H1 (cell line): ENCODE measurements around the gene PPP4R4. TPM values are rescaled to one million over a fixed set of nuclear protein-coding genes. Genes with fewer than 3 reads are reported as not detected.

ENCODE experiments used
- CTCF ChIA-PET: fragments of 300-600 bp; sonication (Branson Sonifier 250); formaldehyde crosslinking; loops from one replicate; lab custom pipeline; 2021; ENCODE audit not compliant: partially characterized antibody; lab: Charles Lee
- POLR2A ChIA-PET: fragments of 300-600 bp; sonication (Branson Sonifier 250); formaldehyde crosslinking; loops from one replicate; lab custom pipeline; 2021; ENCODE audit warnings: inconsistent platforms; ENCODE audit not compliant: partially characterized antibody; lab: Charles Lee
- DNase-seq, 2 experiments: peaks; one replicate each; pipeline versions ENCODE4 v3.0.0 to v3.0.0-alpha.2; 2010 to 2022; ENCODE audit warnings: low spot score in 2 of 2, low read depth in 1 of 2, mixed read lengths in 1 of 2
- FAIRE-seq: peaks from 2 replicates; lab custom pipeline; 2011; peaks lifted over from hg19 to GRCh38; lab: Jason Lieb, UNC
- H2AFZ ChIP-seq: 2 replicates; pipeline ENCODE4 v1.8.1; 2012; ENCODE audit warnings: low read length, inconsistent platforms
- H2AK5ac ChIP-seq: 2 replicates; pipeline ENCODE4 v1.6.1; 2013; ENCODE audit warnings: low read depth, low read length
- H2BK120ac ChIP-seq: replicated peaks from 2 replicates; pipeline ENCODE3; 2013; ENCODE audit warnings: low read depth, low read length, inconsistent platforms
- H2BK12ac ChIP-seq: 2 replicates; pipeline ENCODE4 v1.6.1; 2013; ENCODE audit warnings: low read depth, low read length
- H2BK15ac ChIP-seq: 2 replicates; pipeline ENCODE4 v1.6.1; 2013; ENCODE audit warnings: low read length
- H2BK20ac ChIP-seq: 2 replicates; pipeline ENCODE4 v1.6.1; 2013; ENCODE audit warnings: low read length
- H2BK5ac ChIP-seq: 2 replicates; pipeline ENCODE4 v1.6.1; 2013; ENCODE audit warnings: low read depth, low read length
- H3K14ac ChIP-seq: 2 replicates; pipeline ENCODE4 v1.6.1; 2013; ENCODE audit warnings: inconsistent platforms; ENCODE audit not compliant: insufficient read length
- H3K18ac ChIP-seq: 2 replicates; pipeline ENCODE4 v1.6.1; 2013; ENCODE audit warnings: low read length; ENCODE audit errors: extremely low read depth
- H3K23ac ChIP-seq: 2 replicates; pipeline ENCODE4 v1.6.1; 2013; ENCODE audit warnings: inconsistent platforms; ENCODE audit not compliant: insufficient read length
- H3K23me2 ChIP-seq: 2 replicates; pipeline ENCODE4 v1.6.1; 2013; ENCODE audit warnings: low read depth, low read length
- H3K27ac ChIP-seq: 2 replicates; pipeline ENCODE4 v1.6.1; 2011; ENCODE audit warnings: low read depth, low read length, inconsistent platforms
- H3K27me3 ChIP-seq, 4 experiments: replicated peaks in 1 of 4; 1 replicate in 1 of 4; 2 replicates in 3 of 4; pipeline versions ENCODE4 v1.6.1 to v1.8.1; 2011 to 2013; ENCODE audit warnings: low read length in 3 of 4, mild to moderate bottlenecking in 3 of 4, inconsistent platforms in 2 of 4, mixed read lengths in 2 of 4, moderate library complexity in 1 of 4; ENCODE audit not compliant: control insufficient read depth in 3 of 4, insufficient read depth in 3 of 4; ENCODE audit errors: extremely low read depth in 1 of 4
- H3K36me3 ChIP-seq, 4 experiments: 2 replicates each; pipeline versions ENCODE4 v1.6.1 to v1.8.1; 2011 to 2013; ENCODE audit warnings: mild to moderate bottlenecking in 4 of 4, low read length in 3 of 4, moderate library complexity in 2 of 4, control low read depth in 1 of 4, inconsistent platforms in 1 of 4; ENCODE audit not compliant: insufficient read depth in 4 of 4, control insufficient read depth in 2 of 4
- H3K4ac ChIP-seq: replicated peaks from 2 replicates; pipeline ENCODE3; 2013; ENCODE audit warnings: low read length, low read depth, mixed read lengths, inconsistent platforms; ENCODE audit not compliant: insufficient read length
- H3K4me1 ChIP-seq, 4 experiments: replicated peaks in 1 of 4; 1 replicate in 1 of 4; 2 replicates in 3 of 4; pipeline versions ENCODE4 v1.6.1 to v1.8.1; 2011 to 2013; ENCODE audit warnings: low read length in 3 of 4, inconsistent platforms in 2 of 4, mixed read lengths in 1 of 4; ENCODE audit not compliant: insufficient read depth in 4 of 4, control insufficient read depth in 3 of 4
- H3K4me2 ChIP-seq, 2 experiments: 2 replicates each; pipeline versions ENCODE4 v1.6.1 to v1.8.1; 2011 to 2013; ENCODE audit warnings: low read depth in 2 of 2, low read length in 2 of 2, control low read depth in 1 of 2, inconsistent platforms in 1 of 2, mild to moderate bottlenecking in 1 of 2; ENCODE audit not compliant: insufficient read depth in 1 of 2
- H3K4me3 ChIP-seq, 4 experiments: fragments of 200-600, 300-600 bp in 1 of 4; sonication (generic), shearing (Covaris generic), sonication (Bioruptor Twin) in 1 of 4; 2 replicates each; pipeline versions ENCODE4 v1.5.1 to v1.8.1; 2011 to 2016; ENCODE audit warnings: low read length in 4 of 4, low read depth in 3 of 4, control low read depth in 2 of 4, inconsistent platforms in 2 of 4, mild to moderate bottlenecking in 2 of 4, mixed read lengths in 1 of 4, moderate library complexity in 1 of 4; ENCODE audit not compliant: insufficient read depth in 2 of 4; ENCODE audit errors: extremely low read depth in 1 of 4
- H3K56ac ChIP-seq: replicated peaks from 2 replicates; pipeline ENCODE3; 2013; ENCODE audit warnings: low read depth, mild to moderate bottlenecking, mixed read lengths, low read length, inconsistent platforms; ENCODE audit not compliant: insufficient read length
- H3K79me1 ChIP-seq: 2 replicates; pipeline ENCODE4 v1.6.1; 2013; ENCODE audit warnings: low read depth, low read length, control low read depth
- H3K79me2 ChIP-seq, 2 experiments: 2 replicates each; pipeline versions ENCODE4 v1.6.1 to v1.8.1; 2012 to 2013; ENCODE audit warnings: low read length in 2 of 2, mild to moderate bottlenecking in 2 of 2, inconsistent platforms in 1 of 2; ENCODE audit not compliant: insufficient read depth in 2 of 2, control insufficient read depth in 1 of 2
- H3K9ac ChIP-seq, 4 experiments: replicated peaks in 1 of 4; 1 replicate in 1 of 4; 2 replicates in 3 of 4; pipeline versions ENCODE4 v1.6.1 to v1.8.1; 2011 to 2013; ENCODE audit warnings: low read depth in 3 of 4, low read length in 3 of 4, control low read depth in 2 of 4, mild to moderate bottlenecking in 2 of 4, moderate library complexity in 2 of 4, inconsistent platforms in 1 of 4; ENCODE audit errors: extremely low read depth in 1 of 4
- H3K9me3 ChIP-seq, 2 experiments: 2 replicates each; pipeline versions ENCODE4 v1.6.1 to v1.8.1; 2012 to 2013; ENCODE audit warnings: mild to moderate bottlenecking in 2 of 2, moderate library complexity in 2 of 2, control low read depth in 1 of 2, inconsistent platforms in 1 of 2, low read depth in 1 of 2, low read length in 1 of 2, mixed read lengths in 1 of 2; ENCODE audit not compliant: insufficient read depth in 2 of 2
- H4K20me1 ChIP-seq, 2 experiments: replicated peaks in 1 of 2; 2 replicates each; pipeline versions ENCODE3 to v1.8.1; 2011 to 2013; ENCODE audit warnings: inconsistent platforms in 2 of 2, low read length in 2 of 2, mild to moderate bottlenecking in 1 of 2; ENCODE audit not compliant: insufficient read depth in 2 of 2, control insufficient read depth in 1 of 2
- H4K5ac ChIP-seq: 2 replicates; pipeline ENCODE4 v1.6.1; 2013; ENCODE audit warnings: low read length, low read depth, mixed read lengths, inconsistent platforms; ENCODE audit not compliant: insufficient read length
- H4K8ac ChIP-seq: 2 replicates; pipeline ENCODE4 v1.8.0; 2013; ENCODE audit warnings: mild to moderate bottlenecking, moderate library complexity, low read length, inconsistent platforms; ENCODE audit not compliant: insufficient read depth; ENCODE audit errors: extremely low read depth
- H4K91ac ChIP-seq: replicated peaks from 2 replicates; pipeline ENCODE3; 2013; ENCODE audit warnings: low read length, mixed read lengths, inconsistent platforms; ENCODE audit not compliant: insufficient read length
- POLR2AphosphoS5 ChIP-seq: IDR thresholded peaks from 2 replicates; pipeline ENCODE4 v1.6.1; 2011; ENCODE audit warnings: low read depth, low read length
- TAF1 ChIP-seq: IDR thresholded peaks from 2 replicates; pipeline ENCODE4 v1.6.1; 2011; ENCODE audit warnings: mild to moderate bottlenecking, low read depth, low read length
- WGBS, 2 experiments: shearing (Covaris generic) in 1 of 2; methylation state at CpG; one replicate each; pipeline versions ENCODE4 v1.1.6 to v1.1.7; 2013 to 2015; ENCODE audit warnings: low lambda C conversion rate in 2 of 2, mixed read lengths in 2 of 2, inconsistent platforms in 1 of 2, low coverage in 1 of 2, missing lambda C conversion rate in 1 of 2; ENCODE audit not compliant: insufficient replicate concordance in 2 of 2, insufficient coverage in 1 of 2, insufficient read length in 1 of 2; ENCODE audit errors: extremely low coverage in 1 of 2, missing lambda C conversion rate in 1 of 2; 5-methylcytosine and 5-hydroxymethylcytosine counted together
- polyA plus RNA-seq, 7 experiments: library from polyadenylated mRNA; depleted of rRNA in 3 of 7; stranded (reverse) in 5 of 7; unstranded in 2 of 7; fragments of >200 nt in 5 of 7; fragments of 200-250 nt in 2 of 7; gene quantifications; 1 replicate in 5 of 7; 2 replicates in 1 of 7; 4 replicates in 1 of 7; pipeline versions ENCODE4 v1.2.1 to v1.2.3, GENCODE V29; 2011 to 2013; ENCODE audit warnings: missing spikeins in 2 of 7, mixed read lengths in 2 of 7
- total RNA-seq: library from RNA; stranded (reverse); fragmentation: NEBNext Ultra II Directional; extraction: Animal tissue kit (Norgen Biotek cat#: 25700); gene quantifications from 2 replicates; pipeline ENCODE4 v1.2.1, GENCODE V29; 2021
- TF ChIP-seq, protein P1 (sequence below): IDR thresholded peaks from 2 replicates; pipeline ENCODE4 v1.6.1; 2012; ENCODE audit warnings: inconsistent platforms

The PPP4R4 gene
- total and polyA plus RNA-seq, 2 of the 8 experiments (the other 6 are each of a cell fraction or from before 2014, with no cell fraction given), result 3.3 to 9.6 TPM

DNA sequence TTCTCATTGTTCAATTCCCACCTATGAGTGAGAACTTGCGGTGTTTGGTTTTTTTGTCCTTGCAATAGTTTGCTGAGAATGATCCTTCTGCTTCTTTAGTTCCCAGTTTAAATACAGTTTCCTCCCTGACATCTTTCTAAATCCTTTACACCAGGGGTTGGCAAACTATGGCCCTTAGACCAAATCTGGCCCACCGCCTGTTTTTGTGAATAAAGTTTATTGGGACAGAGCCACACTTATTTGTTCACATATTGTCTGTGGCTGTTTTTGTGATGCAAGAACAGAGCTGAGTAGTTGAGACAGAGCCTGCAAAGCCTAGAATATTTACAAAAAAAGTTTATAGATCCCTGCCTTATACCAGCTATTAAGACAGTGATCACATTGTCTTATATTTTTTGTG lies 65.3 kb downstream of the PPP4R4 start:
- H3K79me1 ChIP-seq, result no peaks in the 10 kb centered on the region
- no peaks in the 10 kb centered on the region for H4K20me1 ChIP-seq
- CTCF ChIA-PET, result no interaction called here

More for the DNA sequence above, 65.3 kb downstream of the PPP4R4 start:
- H2BK5ac ChIP-seq, result no peak overlapping the region
- no peak overlapping the region for H3K14ac ChIP-seq
- no peak overlapping the region for H3K18ac ChIP-seq
- WGBS, 2 experiments, result 98% methylated on average over 2 of the region's 2 CpGs; no CpG with 5 or more reads in 1 of the 2 experiments
- no peaks in the 10 kb centered on the region for H3K9me3 ChIP-seq
- no peak for FAIRE-seq
- H3K79me2 ChIP-seq, result no peaks in the 10 kb centered on the region
- H3K4me2 ChIP-seq, result no peak overlapping the region
- no peak overlapping the region for H2AFZ ChIP-seq
- H3K27me3 ChIP-seq, result no peaks in the 10 kb centered on the region
- TF ChIP-seq POLR2AphosphoS5, result no peak
- no peak for TF ChIP-seq TAF1
- TF ChIP-seq, protein P1, sequence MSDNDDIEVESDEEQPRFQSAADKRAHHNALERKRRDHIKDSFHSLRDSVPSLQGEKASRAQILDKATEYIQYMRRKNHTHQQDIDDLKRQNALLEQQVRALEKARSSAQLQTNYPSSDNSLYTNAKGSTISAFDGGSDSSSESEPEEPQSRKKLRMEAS, result no peak
- no peak overlapping the region for H3K9ac ChIP-seq
- H2BK120ac ChIP-seq, result no peak overlapping the region
- no peaks in the 10 kb centered on the region for H3K4me1 ChIP-seq
- no peak overlapping the region for H3K56ac ChIP-seq
- H2BK15ac ChIP-seq, result no peak overlapping the region
- H2AK5ac ChIP-seq, result no peak overlapping the region
- H3K23ac ChIP-seq, result no peak overlapping the region
- H3K36me3 ChIP-seq, result peaks cover 0 to 3% (median 0%) of the 10 kb centered on the region in 4 experiments; a peak in 2 of 8 replicates
- H3K4me3 ChIP-seq, result no peak overlapping the region
- H3K27ac ChIP-seq, result no peak overlapping the region
- DNase-seq, result no peak
- H4K5ac ChIP-seq, result no peak overlapping the region
- no peak overlapping the region for H2BK12ac ChIP-seq
- no peak overlapping the region for H4K91ac ChIP-seq
- H4K8ac ChIP-seq, result no peak overlapping the region
- no peak overlapping the region for H3K4ac ChIP-seq
- POLR2A ChIA-PET, result no interaction called here
- no peaks in the 10 kb centered on the region for H3K23me2 ChIP-seq
- H2BK20ac ChIP-seq, result no peak overlapping the region
